Tibial nerve (tissue), 4 donors: ENCODE results near the gene CD274. TPM values are rescaled to one million over a fixed set of nuclear protein-coding genes. Genes with fewer than 3 reads are reported as not detected.

ENCODE experiments used
- DNase-seq, 2 donors: peaks; one replicate each; pipeline ENCODE4 v3.0.0-alpha.2; 2019; ENCODE audit warnings: low spot score in 2 of 2
- H3K27ac ChIP-seq, 4 donors: fragments of 200-600 bp; sonication (generic) in 3 of 4; one replicate each; pipeline ENCODE4 v1.5.1; 2017 to 2019; ENCODE audit warnings: mild to moderate bottlenecking in 1 of 4
- H3K27me3 ChIP-seq, 2 donors: fragments of 200-600 bp; sonication (generic) in 1 of 2; one replicate each; pipeline versions ENCODE4 v1.5.1 to v1.6.0; 2017 to 2019
- H3K36me3 ChIP-seq, 3 donors: fragments of 200-600 bp; sonication (generic); one replicate each; pipeline ENCODE4 v1.5.1; 2018 to 2019
- H3K4me1 ChIP-seq, 4 donors: fragments of 200-600 bp; sonication (generic) in 3 of 4; one replicate each; pipeline ENCODE4 v1.5.1; 2017 to 2019
- H3K4me3 ChIP-seq, 4 donors: fragments of 200-600 bp; sonication (generic) in 3 of 4; one replicate each; pipeline ENCODE4 v1.5.1; 2017 to 2019; ENCODE audit warnings: mild to moderate bottlenecking in 1 of 4, moderate library complexity in 1 of 4
- H3K9me3 ChIP-seq, 4 donors: fragments of 200-600 bp; sonication (generic) in 3 of 4; one replicate each; pipeline ENCODE4 v1.5.1; 2017 to 2019
- EP300 ChIP-seq, 2 donors: sonication (generic); formaldehyde crosslinking; IDR thresholded peaks; one replicate each; pipeline ENCODE4 v1.6.1; 2017; ENCODE audit warnings: antibody characterized with exemption in 2 of 2, mild to moderate bottlenecking in 1 of 2
- POLR2A ChIP-seq, 2 donors: fragments of 450-650 bp; IDR thresholded peaks; one replicate each; pipeline ENCODE4 v1.6.1; 2017; ENCODE audit warnings: antibody characterized with exemption in 2 of 2, mild to moderate bottlenecking in 2 of 2, moderate library complexity in 2 of 2
- whole genome bisulfite sequencing, 2 donors: methylation state at CpG; one replicate each; pipeline ENCODE4 v1.1.5; 2018; 5-methylcytosine and 5-hydroxymethylcytosine counted together
- total RNA-seq, 4 donors: library from RNA; depleted of rRNA; stranded (reverse); fragments of >200 nt; gene quantifications; one replicate each; pipeline ENCODE4 v1.1.0, GENCODE V29; 2016
- TF ChIP-seq, protein P1 (sequence below), 5 experiments: fragments of 200-600 bp in 3 of 5; fragments of 450-650 bp in 2 of 5; sonication (generic) in 3 of 5; IDR thresholded peaks; one replicate each; pipeline ENCODE4 v1.5.1; 2016 to 2019; ENCODE audit warnings: antibody characterized with exemption in 5 of 5, mild to moderate bottlenecking in 3 of 5, moderate library complexity in 2 of 5

The CD274 gene
- total RNA-seq, 4 donors from 2014 or later = 2.1 to 4.2 (median 2.5) TPM

DNA sequence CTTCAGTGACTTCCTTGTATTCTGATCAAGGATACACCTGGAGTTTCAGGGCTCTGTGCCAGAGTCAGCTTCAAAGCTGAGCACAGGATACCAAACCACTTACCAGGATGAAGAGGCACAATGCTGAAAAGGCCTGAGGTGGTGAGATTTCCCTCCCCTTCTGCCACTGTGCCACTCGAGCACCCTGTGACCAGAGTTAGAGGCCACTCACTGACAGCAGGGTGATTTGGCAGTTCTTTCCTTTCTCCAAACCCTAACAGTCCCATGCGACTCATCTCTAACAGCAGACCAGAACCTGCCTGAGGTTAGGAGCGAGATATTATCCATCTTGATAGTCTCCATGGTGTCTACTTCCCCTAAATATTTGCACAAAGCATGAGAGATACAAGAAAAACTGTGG is 14.4 kb upstream of the CD274 start:
- TF ChIP-seq POLR2A (IDR thresholded peaks at IDR 0.05) = no peak
- TF ChIP-seq, protein P1, sequence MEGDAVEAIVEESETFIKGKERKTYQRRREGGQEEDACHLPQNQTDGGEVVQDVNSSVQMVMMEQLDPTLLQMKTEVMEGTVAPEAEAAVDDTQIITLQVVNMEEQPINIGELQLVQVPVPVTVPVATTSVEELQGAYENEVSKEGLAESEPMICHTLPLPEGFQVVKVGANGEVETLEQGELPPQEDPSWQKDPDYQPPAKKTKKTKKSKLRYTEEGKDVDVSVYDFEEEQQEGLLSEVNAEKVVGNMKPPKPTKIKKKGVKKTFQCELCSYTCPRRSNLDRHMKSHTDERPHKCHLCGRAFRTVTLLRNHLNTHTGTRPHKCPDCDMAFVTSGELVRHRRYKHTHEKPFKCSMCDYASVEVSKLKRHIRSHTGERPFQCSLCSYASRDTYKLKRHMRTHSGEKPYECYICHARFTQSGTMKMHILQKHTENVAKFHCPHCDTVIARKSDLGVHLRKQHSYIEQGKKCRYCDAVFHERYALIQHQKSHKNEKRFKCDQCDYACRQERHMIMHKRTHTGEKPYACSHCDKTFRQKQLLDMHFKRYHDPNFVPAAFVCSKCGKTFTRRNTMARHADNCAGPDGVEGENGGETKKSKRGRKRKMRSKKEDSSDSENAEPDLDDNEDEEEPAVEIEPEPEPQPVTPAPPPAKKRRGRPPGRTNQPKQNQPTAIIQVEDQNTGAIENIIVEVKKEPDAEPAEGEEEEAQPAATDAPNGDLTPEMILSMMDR (IDR thresholded peaks at IDR 0.05) = no peak
- no peak for TF ChIP-seq EP300 (IDR thresholded peaks at IDR 0.05)
- H3K36me3 ChIP-seq = peaks cover 0 to 41% (median 0%) of the 10 kb centered on the region in 3 donors

DNA sequence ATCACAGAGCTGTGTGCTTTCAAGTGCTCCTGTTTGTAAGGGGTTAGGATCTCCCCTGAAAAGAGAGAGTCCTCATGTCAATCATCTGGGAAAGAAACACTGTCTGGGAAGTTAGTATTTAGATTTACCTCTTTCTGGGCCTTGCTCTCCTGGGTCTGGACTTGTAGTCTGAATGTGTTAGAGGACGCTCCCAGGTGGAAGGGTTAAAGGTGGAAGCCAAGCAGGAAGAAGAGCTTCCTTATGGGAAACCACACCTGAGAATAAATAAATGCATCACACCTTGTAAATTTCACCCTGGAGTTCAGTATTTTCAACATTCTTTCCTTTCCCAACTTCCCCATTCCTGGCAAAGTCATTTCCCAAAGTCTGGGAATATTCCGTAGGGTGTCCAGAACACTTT is 13.9 kb upstream of the CD274 start:
- Histone ChIP-seq H3K4me1 (peaks cover 0 to 22% (median 12%) of the 10 kb centered on the region in 4 donors), H3K9me3 (no peaks in the 10 kb centered on the region), H3K27ac (peak overlapping the region in 3 of 4 donors; percentile 82 to 94 (median 91)), H3K4me3 (no peak overlapping the region), H3K27me3 (no peaks in the 10 kb centered on the region), H3K36me3 (peaks cover 0 to 37% (median 0%) of the 10 kb centered on the region in 3 donors)
- DNase-seq = no peak
- TF ChIP-seq EP300 (IDR thresholded peaks at IDR 0.05) (no peak), POLR2A (IDR thresholded peaks at IDR 0.05) (no peak)
- TF ChIP-seq, protein P1 (IDR thresholded peaks at IDR 0.05) = no peak
- WGBS, 2 donors = 91 to 93% methylated on average over 2 of the region's 2 CpGs

More for the DNA sequence above, 14.4 kb upstream of the CD274 start:
- Histone ChIP-seq H3K4me3 (no peak overlapping the region), H3K27me3 (no peaks in the 10 kb centered on the region), H3K27ac (no peak overlapping the region), H3K4me1 (peaks cover 0 to 22% (median 12%) of the 10 kb centered on the region in 4 donors), H3K9me3 (no peaks in the 10 kb centered on the region)
- WGBS, 2 donors = 86 to 90% methylated on average over 3 of the region's 3 CpGs
- no peak for DNase-seq

DNA sequence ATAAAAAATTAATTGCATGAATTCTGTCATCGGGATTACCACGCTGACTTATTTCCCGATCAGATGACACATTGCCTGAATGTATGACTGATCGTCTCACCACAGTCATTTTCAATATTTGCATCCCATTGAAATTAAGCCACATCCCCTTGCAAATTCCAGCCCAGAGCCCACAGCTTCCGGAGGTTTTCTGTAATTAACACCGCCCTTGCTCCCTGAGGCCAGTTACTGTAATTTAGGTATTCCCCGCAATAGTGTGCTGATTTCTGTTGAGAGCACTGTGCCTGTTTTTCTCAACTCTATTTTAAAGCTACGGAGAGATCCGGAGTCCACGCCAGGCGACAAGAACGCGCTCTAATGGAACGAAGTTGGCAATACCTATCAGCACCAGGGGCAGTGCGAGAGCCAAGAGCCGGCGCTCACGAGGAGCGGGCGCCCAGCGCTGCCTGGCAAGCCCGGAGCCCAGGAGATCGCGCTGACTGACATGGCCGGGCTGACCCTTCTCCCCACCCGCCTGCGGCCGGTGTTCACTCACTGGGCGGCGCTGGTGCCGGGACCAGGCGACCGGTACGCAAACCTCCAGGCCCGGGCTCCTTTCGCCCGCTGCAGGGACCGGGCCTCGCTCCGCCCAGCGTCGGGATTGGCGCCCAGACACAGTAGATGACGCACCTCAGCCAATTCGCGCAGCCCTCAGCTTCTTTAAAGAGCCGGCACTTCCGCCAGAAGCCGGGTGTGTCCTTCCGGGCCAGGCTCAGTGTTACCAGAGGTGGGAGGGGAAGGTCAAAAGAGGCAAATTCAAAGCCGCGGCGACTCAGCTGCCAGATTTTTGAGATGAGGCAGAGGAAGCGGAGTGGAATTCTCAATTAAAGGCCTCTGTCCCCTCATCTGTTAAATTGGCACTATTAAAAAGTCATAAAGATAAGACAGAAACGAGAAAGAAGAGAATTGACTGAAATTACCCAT is 12.8 kb upstream of the CD274 start, which contains the start of gene PLGRKT:
Gene PLGRKT, minus strand, starts transcription at position 672 of the 963 bp plus-strand sequence. CDS start 5,948 bp downstream, outside the sequence.
- H3K27me3 ChIP-seq = no peaks in the 10 kb centered on the region
- WGBS, 2 donors = 1% methylated on average over 44 of the region's 55 CpGs

DNA sequence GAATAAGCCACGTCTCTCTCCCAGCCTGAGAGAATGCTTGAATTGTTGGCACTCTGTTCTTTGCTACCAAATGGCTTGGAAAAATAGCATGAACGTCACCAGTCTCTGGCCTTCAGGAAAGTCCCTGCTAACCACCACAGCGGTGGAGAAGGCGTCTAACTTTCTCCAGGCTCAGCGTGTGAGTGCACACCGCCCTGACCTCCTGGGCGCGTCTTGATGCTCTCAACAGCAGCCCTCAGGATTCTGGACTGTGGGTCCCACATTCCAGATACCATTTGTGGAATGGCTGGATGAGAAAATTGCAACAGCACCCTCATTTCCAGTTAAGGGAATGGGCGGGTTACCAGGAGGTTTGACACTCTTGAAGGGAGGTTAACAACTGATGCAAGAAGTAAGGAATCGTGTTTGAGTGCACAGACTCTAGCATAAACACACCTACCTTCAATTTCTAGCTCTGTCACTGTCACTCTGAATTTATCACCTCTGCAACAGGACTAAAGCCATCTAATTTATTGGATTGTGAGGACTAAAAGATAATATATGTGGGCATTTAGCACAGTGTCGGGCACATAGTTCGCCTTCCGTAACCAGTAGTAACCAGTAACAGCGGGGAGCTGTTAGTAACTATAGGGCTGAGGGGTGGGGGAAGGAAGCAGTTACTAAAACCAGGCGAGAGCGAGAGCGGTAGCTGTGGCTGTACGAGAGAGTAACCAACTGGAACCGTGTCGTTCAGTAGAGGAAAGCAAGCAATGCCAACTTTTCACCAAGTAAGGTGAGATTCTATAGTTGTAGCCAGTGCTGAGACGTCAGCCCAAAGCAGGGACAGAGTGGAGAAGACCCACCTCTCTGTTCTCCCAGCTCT is 11.8 kb upstream of the CD274 start:
- H3K27ac ChIP-seq = peak overlapping the region; percentile 82 to 94 (median 88)

More for the DNA sequence above, 12.8 kb upstream of the CD274 start, which contains the start of gene PLGRKT:
- Histone ChIP-seq H3K36me3 (peaks cover 0 to 26% (median 0%) of the 10 kb centered on the region in 3 donors), H3K9me3 (no peaks in the 10 kb centered on the region), H3K4me1 (peaks cover 0 to 22% (median 12%) of the 10 kb centered on the region in 4 donors), H3K27ac (peak within 1 kb of the TSS; percentile 82 to 94 (median 88)), H3K4me3 (peak within 1 kb of the TSS; percentile 38 to 76 (median 66))
- TF ChIP-seq POLR2A (IDR thresholded peaks at IDR 0.05) = peak; percentile 54 to 87
- TF ChIP-seq EP300 (IDR thresholded peaks at IDR 0.05) = peak; percentile 60 to 85
- TF ChIP-seq, protein P1 (IDR thresholded peaks at IDR 0.05) = peak in 3 of 5 experiments; percentile 15 to 63 (median 51)
- peak; percentile 84 to 89 for DNase-seq

More for the DNA sequence above, 11.8 kb upstream of the CD274 start:
- TF ChIP-seq EP300 (IDR thresholded peaks at IDR 0.05) (no peak), POLR2A (IDR thresholded peaks at IDR 0.05) (no peak)
- TF ChIP-seq, protein P1 (IDR thresholded peaks at IDR 0.05) = no peak
- peaks cover 0 to 22% (median 12%) of the 10 kb centered on the region in 4 donors for H3K4me1 ChIP-seq
- no peak for DNase-seq
- H3K9me3 ChIP-seq = no peaks in the 10 kb centered on the region
- peak overlapping the region; percentile 34 to 76 (median 66) for H3K4me3 ChIP-seq
- no peaks in the 10 kb centered on the region for H3K27me3 ChIP-seq
- WGBS, 2 donors = 62 to 68% methylated on average over 20 to 21 of the region's 21 CpGs
- peaks cover 0 to 16% (median 0%) of the 10 kb centered on the region in 3 donors for H3K36me3 ChIP-seq
